T follicular helper cell (primary cell): Measurements from ENCODE around the gene GGTA1.
"Not testable (repeated sequence)": the region's sequence is repeated elsewhere in the genome, so short reads cannot be mapped to it uniquely, and the experiment has no call there.

ENCODE experiments used
- DNase-seq: peaks from one replicate; pipeline ENCODE4 v3.0.0-alpha.2; 2020; ENCODE audit warnings: low read depth
- total RNA-seq, 2 experiments: gene quantifications; one replicate each; lab custom pipeline; 2026; lab: John Stamatoyannopoulos, UW

The GGTA1 gene
- total RNA-seq: 0 reads per million in 2 experiments

GRCh38 chr9:121499427-121500164 is at the start of gene GGTA1:
TSS of gene GGTA1 (minus strand) at chr9:121499844. CDS start at chr9:121467922, 31,922 bp downstream.
- DNase-seq: no peak

GRCh38 chr9:121548666-121549065 is 49.0 kb upstream of the GGTA1 start:
- no peak for DNase-seq

- DNase-seq: peak; percentile 31
Observed at GRCh38 chr9:121545875-121546423, 46.3 kb upstream of the GGTA1 start.

DNA sequence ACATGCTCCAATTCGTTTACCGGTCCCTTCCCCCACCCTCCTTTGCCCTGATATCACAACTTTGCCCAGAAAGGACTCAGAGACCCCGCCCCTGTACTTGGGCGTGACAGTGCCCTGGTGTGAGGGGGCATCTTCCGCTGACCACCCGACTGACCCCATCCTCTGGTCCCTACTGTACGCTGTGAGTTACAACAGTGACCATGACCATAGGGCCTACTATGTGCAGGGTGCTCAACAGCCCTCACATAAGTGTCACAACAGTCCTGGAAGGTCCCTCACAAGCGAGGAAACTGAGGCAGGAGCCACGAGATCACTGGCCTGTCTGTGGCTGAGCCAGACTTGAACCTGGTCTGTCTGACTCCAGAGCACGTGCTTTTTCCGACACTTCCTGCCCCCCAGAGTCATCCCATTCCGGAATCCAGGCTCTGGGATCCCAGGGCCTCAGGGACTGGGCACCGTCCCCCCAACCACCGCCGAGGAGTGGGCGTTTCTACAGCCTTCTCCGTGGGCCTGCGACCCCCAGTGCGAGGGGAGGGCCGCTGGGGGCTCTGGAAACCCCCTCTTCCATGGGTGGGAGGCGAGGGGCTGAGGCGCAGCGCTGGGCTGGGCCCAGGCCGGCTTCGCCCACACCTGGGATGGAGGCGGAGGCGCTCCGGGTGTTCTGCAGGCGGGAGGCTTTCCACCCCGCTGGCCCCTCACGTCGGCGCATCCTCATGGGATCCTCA is 45.7 kb upstream of the GGTA1 start:
- no peak for DNase-seq

DNA sequence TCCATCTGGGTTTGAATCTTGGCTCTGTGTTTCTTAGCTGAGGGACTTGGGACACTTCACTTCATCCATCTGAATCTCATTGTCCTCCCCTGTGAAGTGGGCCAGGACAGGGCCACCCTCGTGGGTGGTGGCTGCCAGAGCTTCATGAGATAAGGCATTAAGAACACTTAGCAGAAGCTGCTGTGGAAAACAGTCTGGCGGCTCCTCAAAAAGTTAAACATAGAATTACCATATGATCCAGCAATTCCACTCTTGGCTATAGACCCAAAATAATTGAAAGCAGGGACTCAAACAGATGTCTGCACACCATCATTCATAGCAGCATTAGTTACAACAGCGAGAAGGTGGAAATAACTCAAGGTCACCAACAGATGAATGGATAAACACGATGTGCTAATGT is 42.4 kb upstream of the GGTA1 start:
- no peak for DNase-seq

- DNase-seq: no peak
Observed at GRCh38 chr9:121541256-121541655, 41.6 kb upstream of the GGTA1 start.

- DNase-seq: no peak
Observed at GRCh38 chr9:121538221-121538620, 38.6 kb upstream of the GGTA1 start.

- no peak for DNase-seq
Observed at GRCh38 chr9:121537283-121537682, 37.6 kb upstream of the GGTA1 start.

GRCh38 chr9:121532881-121533280 is 33.2 kb upstream of the GGTA1 start:
- no peak for DNase-seq

- DNase-seq: no peak
Observed at GRCh38 chr9:121529237-121529987, 29.8 kb upstream of the GGTA1 start.

DNA sequence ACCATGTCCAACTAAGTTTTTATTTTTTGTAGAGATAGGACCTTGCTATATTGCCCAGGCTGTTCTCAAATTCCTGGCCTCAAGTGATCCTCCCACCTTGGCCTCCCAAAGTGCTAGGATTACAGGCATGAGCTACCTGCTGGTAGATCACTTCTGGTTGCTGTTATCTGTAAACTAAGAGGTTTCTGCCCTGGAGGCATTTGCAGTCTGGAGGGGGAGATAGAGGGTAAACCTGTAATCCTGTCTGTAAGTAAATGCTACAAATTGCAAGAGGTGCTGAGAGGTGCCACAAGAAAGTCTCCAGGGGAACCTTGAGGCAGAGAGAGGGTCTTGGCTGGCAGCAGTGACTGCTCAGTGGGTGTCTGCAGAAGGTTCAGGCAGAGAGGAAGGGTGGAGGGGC is 29.0 kb upstream of the GGTA1 start:
- DNase-seq: no peak

GRCh38 chr9:121527371-121527770 is 27.7 kb upstream of the GGTA1 start:
- DNase-seq: no peak

DNA sequence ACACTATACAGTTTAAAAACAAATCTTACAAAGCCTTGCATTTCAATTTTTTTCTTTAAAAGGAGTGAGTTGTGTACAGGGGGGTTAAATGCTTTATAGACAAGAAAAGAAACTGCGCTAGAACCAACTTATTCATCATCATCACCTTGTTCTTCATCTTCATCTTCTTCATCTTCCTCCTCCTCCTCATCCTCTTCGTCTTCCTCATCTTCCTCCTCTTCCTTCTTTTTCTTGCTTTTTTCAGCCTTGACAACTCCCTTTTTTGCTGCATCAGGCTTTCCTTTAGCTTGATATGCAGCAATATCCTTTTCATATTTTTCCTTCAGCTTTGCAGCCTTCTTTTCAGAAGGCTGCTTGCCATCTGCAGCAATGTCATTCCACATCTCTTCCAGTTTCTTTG is 20.0 kb upstream of the GGTA1 start:
- DNase-seq: not testable (repeated sequence)

- DNase-seq: no peak
Observed at GRCh38 chr9:121518634-121519033, 19.0 kb upstream of the GGTA1 start.

DNA sequence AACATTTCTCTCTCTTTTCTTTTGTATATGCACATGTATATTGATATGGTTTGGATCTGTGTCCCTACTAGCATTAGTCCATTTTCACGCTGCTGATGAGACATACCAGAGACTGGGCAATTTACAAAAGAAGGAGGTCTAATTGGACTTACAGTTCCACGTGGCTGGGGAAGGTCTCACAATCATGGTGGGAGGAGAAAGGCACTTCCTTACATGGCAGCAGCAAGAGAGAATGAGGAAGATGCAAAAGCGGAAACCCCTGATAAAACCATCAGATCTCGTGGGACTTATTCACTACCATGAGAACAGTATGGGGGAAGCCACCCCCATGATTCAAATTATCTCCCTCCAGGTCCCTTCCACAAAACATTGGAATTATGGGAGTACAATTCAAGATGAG is 13.5 kb upstream of the GGTA1 start:
- not testable (repeated sequence) for DNase-seq

DNA sequence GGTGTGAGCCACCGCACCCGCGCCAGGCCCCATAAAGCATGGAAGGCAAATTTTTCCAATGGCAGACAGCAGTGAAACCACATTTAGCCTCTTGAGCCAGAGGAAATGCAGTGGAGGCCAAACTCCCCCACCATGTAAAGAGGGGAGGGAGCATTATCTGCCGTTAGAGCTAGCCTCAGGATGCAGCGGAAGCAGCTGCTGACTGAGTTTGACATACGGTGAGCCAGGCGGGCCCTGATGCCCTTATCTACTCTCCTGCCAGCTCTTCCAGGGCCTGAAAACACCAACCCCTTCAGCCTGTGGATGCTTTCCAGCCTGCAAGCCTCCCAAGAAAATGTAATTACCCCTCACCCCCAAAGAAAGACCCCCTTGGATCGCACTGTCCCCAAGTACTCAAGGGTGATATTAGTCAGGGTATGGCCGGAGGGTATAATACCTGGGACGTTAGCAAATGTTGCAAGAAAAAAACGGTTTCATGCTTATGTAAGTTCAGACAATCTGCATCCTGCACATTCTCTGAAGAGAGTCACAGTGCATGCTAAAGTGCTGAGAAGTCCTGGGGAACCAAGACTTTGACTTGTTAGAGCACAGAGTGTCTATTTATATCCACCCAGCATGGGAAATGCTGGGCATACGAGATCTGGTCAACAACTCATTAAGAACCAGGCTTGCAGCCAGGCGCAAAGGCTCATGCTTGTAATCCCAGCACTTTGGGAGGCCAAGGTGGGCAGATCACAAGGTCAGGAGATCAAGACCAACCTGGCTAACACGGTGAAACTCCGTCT is 11.3 kb upstream of the GGTA1 start:
- no peak for DNase-seq

GRCh38 chr9:121509180-121509579 is 9.5 kb upstream of the GGTA1 start:
- no peak for DNase-seq

DNA sequence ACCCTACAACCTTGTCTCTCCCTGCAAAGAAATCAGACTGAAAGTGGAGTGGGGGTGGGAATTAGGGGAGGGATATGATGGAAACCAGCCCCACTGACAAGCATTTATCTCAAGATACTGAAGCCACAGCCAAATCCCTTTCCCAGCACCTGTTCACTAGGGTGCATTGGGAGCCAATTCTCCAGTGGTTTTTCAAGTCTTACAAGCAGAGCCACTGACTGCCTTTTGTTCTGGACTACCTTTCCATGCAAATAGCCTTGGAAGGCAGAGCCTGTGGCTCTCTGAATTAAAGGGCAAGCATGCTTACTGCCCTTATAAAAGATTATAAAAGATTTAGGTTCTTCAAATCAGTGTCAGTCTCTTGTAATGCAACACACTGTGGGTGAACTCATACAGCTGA is 8.8 kb upstream of the GGTA1 start:
- DNase-seq: no peak

DNA sequence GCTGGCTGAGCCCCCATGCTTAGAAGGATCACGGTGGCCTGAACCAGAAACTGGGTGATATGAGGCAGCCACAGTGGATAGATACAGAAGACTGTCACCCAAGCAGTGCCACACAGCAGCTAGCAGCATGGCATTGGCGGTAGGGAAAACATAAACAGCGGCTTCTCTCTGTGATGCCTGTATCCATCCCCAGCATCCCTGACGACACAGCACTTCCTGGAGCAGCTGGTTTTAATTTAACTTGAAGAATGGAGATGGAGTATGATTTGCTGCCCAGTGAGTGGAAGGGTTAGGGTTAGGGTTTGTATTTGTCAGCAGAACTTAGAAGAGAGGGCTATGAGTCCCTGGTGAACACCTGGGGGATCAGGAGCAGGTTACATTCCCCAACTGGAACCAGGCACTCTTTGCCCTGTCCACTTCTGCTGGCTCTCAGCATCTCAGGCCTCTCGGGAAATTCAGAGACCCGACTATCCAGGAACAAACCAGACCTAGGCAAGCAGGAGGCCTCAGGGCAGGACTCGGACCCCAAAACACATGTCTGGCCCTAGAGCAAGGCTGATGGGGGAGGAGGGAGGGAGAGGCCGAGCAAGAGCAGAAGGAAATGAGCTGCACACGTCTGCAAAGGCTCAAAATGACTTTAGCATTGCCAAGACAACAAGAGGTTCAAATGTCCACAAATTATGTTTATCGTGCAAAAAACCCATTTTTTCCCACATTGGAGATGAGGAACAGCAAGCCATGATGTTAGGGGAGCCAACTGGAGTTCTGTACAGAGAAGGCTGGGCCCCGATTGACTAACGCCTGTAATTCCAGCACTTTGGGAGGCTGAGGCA is 6.5 kb upstream of the GGTA1 start:
- no peak for DNase-seq

GRCh38 chr9:121503444-121503843 is 3.8 kb upstream of the GGTA1 start:
- DNase-seq: no peak

DNA sequence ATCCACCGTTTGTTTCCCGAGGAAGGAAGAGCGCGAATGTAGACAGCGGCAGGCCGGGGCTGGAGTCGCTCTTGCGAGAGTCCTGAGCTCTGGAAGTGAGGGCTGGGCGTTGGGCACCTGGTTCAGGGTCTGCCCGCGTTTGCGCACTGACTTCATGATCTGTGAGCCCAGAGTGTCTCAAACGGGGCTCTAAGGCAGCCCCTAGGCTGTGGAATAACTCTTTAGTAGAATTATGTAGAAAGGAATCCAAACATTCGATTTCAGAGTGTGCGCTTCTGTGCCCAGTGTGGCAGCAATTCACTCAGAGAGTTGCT is 478 bp upstream of the GGTA1 start:
- no peak for DNase-seq
